AG04450 (cell line): Measurements from ENCODE around the gene GPBP1. TPM values are rescaled to one million over a fixed set of nuclear protein-coding genes. Genes with fewer than 3 reads are reported as not detected.
A peak's percentile ranks its signal among the peaks of the same experiment; 100 is the strongest.

Source experiments
- CTCF ChIA-PET: fragments of 300-600, 350-600 bp; formaldehyde crosslinking; extraction: SDS; loops from one replicate; lab custom pipeline; 2022; ENCODE audit warnings: antibody characterized with exemption, inconsistent platforms; lab: Charles Lee
- POLR2A ChIA-PET: fragments of 350-600 bp; formaldehyde crosslinking; extraction: SDS; loops from one replicate; lab custom pipeline; 2021; ENCODE audit warnings: antibody characterized with exemption, inconsistent platforms; lab: Yijun Ruan, JAX
- DNase-seq: peaks from one replicate; pipeline ENCODE4 v3.0.0-alpha.2; 2011; ENCODE audit warnings: low read depth, low spot score
- H3K27ac ChIP-seq: one replicate; pipeline ENCODE4 v1.5.1; 2012; ENCODE audit warnings: low read depth, low read length, control low read depth
- H3K27me3 ChIP-seq: one replicate; pipeline ENCODE4 v1.6.0; 2012; ENCODE audit warnings: low read length; ENCODE audit not compliant: control insufficient read depth, insufficient read depth
- H3K4me3 ChIP-seq: 2 replicates; pipeline ENCODE4 v1.5.1; 2011; ENCODE audit warnings: mild to moderate bottlenecking, low read depth, low read length, control low read depth
- H3K9me3 ChIP-seq: 2 replicates; pipeline ENCODE4 v1.5.1; 2012; ENCODE audit warnings: low read length; ENCODE audit not compliant: control insufficient read depth, insufficient read depth
- CTCF ChIP-seq: IDR thresholded peaks from 2 replicates; pipeline ENCODE4 v1.5.1; 2011; ENCODE audit warnings: low read depth, low read length, control low read depth, inconsistent platforms
- polyA plus RNA-seq: library from polyadenylated mRNA; depleted of rRNA; stranded (reverse); fragments of >200 nt; gene quantifications from 2 replicates; pipeline ENCODE4 v1.2.3, GENCODE V29; 2011

The GPBP1 gene
- polyA plus RNA-seq, 1 experiment = 67.7 TPM

GRCh38 chr5:57247765-57248164 lies 73.9 kb downstream of the GPBP1 start:
- ChIA-PET CTCF (no interaction called here), POLR2A (no interaction called here)
- no peaks in the 10 kb centered on the region for H3K27me3 ChIP-seq
- TF ChIP-seq CTCF = no peak
- no peaks in the 10 kb centered on the region for H3K9me3 ChIP-seq
- no peak overlapping the region for H3K27ac ChIP-seq
- H3K4me3 ChIP-seq = no peak overlapping the region
- no peak for DNase-seq

GRCh38 chr5:57249265-57249874 lies 75.5 kb downstream of the GPBP1 start:
- POLR2A ChIA-PET = no interaction called here
- Histone ChIP-seq H3K4me3 (no peak overlapping the region), H3K27ac (no peak overlapping the region), H3K27me3 (no peaks in the 10 kb centered on the region), H3K9me3 (no peaks in the 10 kb centered on the region)
- CTCF ChIA-PET = no interaction called here
- no peak for DNase-seq
- TF ChIP-seq CTCF = no peak

DNA sequence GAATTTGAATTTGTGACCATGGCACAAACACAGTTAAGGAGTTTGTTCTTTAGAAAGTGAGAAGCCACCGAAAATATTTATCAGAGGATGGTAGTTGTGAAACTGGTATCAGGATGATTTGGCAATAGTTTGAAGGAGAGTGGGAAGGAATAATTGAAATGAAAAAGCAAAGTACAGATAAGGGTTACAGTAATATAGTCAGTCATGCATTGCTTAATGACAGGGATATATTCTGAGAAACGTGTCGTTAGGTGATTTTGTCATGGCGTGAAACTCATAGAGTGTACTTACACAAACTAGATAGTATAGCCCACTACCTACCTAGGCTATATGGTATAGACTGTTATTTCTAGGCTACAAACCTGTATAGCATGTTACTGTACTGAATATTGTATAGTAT lies 84.2 kb downstream of the GPBP1 start:
- no peaks in the 10 kb centered on the region for H3K27me3 ChIP-seq
- H3K27ac ChIP-seq = no peak overlapping the region
- H3K9me3 ChIP-seq = no peaks in the 10 kb centered on the region
- H3K4me3 ChIP-seq = no peak overlapping the region
- POLR2A ChIA-PET = no interaction called here
- TF ChIP-seq CTCF = no peak
- CTCF ChIA-PET = no interaction called here
- DNase-seq = no peak

GRCh38 chr5:57258943-57259342 lies 85.1 kb downstream of the GPBP1 start:
- Histone ChIP-seq H3K4me3 (no peak overlapping the region), H3K9me3 (no peaks in the 10 kb centered on the region), H3K27ac (no peak overlapping the region), H3K27me3 (no peaks in the 10 kb centered on the region)
- TF ChIP-seq CTCF = no peak
- POLR2A ChIA-PET = no interaction called here
- CTCF ChIA-PET = interaction anchor here (0.6 kb wide), 1 partner anchor 182 kb away, joined by 5 read pairs; no protein-coding TSS in a partner anchor
- no peak for DNase-seq

DNA sequence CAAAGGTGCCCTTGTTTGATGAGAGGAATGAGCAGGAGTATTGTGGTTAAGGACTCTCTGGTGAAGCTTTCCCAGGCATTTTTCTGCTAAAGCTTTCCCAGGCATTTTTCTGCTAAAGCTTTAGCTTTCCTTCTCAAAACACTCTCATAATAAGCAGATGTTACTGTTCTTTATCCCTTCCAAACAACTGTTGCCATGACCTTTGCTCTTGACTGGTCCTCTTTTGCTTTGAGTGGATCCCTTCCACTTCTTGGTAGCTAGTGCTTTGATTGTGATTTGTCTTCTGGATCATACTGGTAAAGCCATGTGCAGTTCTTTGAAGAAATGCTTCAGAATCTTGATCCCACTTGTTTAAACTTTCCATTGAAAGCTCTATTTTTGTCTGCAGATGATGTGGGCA lies 85.8 kb downstream of the GPBP1 start:
- no peak for TF ChIP-seq CTCF
- H3K27me3 ChIP-seq = no peaks in the 10 kb centered on the region
- ChIA-PET CTCF (no interaction called here), POLR2A (no interaction called here)
- no peaks in the 10 kb centered on the region for H3K9me3 ChIP-seq
- DNase-seq = peak; percentile 4
- no peak overlapping the region for H3K27ac ChIP-seq
- no peak overlapping the region for H3K4me3 ChIP-seq
